SU-DHL-6 (cell line): ENCODE data around the gene CCDC106.

Experiments
- EZH2phosphoT487 ChIP-seq: fragments of 200-600 bp; sonication (generic), shearing (Covaris generic); conservative IDR thresholded peaks from 2 replicates; pipeline ENCODE4 v1.6.1; 2018; ENCODE audit warnings: mild to moderate bottlenecking, antibody characterized with exemption, low read length, moderate library complexity, mixed read lengths
- TF ChIP-seq, protein P1 (sequence below): fragments of 200-600 bp; sonication (generic); IDR thresholded peaks from one replicate; pipeline ENCODE4 v1.5.1; 2017; ENCODE audit warnings: antibody characterized with exemption, mild to moderate bottlenecking, low read length, moderate library complexity; ENCODE audit not compliant: insufficient read depth, poor library complexity, severe bottlenecking

DNA sequence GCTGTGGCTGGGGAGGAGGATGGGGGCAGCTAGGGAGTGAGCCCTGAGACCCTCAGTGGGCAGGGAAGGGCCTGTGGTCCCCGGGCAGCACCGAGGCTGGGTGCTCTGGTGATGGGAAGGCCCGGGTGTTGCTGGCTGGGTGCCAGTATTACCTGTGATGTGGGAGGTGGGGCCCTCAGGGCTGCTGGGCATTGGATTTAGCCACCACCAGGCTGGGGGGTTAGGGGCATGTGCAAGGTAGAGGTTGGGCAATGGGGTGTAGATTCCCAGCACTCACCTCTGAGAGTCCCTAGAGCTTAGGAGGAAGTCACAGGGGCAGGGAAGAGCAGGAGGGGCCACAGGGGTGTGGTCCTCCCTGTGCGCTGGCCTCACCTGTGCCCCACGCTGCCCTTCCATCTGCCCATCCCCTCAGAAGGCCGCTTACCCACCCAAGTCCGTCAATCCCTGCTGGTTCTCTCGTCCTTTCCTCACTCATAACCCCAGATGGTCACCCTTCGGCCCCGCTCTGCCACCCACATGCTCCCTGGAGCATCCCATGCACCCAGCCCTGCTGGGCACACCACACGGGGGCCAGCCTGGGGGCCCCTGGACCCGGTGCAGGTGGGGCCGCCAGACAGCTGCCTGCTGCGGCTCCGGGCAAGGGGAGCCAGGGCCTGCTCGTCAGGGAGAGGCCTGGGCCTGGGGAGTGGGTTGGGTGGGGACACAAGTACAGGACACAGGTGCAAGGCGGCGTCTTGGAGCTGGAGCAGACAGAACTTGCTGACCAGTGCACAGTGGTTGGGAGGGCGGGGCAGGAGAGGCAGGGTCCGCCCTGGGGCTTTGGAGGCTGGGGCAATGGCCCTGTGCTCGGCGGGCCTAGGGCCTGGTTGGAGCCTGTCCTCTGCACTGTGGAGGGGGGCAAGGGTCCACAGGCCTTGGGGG, 39.5 kb downstream of the CCDC106 start:
- TF ChIP-seq, protein P1, sequence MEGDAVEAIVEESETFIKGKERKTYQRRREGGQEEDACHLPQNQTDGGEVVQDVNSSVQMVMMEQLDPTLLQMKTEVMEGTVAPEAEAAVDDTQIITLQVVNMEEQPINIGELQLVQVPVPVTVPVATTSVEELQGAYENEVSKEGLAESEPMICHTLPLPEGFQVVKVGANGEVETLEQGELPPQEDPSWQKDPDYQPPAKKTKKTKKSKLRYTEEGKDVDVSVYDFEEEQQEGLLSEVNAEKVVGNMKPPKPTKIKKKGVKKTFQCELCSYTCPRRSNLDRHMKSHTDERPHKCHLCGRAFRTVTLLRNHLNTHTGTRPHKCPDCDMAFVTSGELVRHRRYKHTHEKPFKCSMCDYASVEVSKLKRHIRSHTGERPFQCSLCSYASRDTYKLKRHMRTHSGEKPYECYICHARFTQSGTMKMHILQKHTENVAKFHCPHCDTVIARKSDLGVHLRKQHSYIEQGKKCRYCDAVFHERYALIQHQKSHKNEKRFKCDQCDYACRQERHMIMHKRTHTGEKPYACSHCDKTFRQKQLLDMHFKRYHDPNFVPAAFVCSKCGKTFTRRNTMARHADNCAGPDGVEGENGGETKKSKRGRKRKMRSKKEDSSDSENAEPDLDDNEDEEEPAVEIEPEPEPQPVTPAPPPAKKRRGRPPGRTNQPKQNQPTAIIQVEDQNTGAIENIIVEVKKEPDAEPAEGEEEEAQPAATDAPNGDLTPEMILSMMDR, result no peak
- TF ChIP-seq EZH2phosphoT487, result no peak
